Retinal pigment epithelial cell (primary cell): ENCODE measurements around the gene NLRC3.

Source experiments
- DNase-seq: peaks from one replicate; pipeline ENCODE4 v3.0.0-alpha.2; 2010; ENCODE audit warnings: low read depth
- H3K4me3 ChIP-seq: 2 replicates; pipeline ENCODE4 v1.5.1; 2011; ENCODE audit warnings: mild to moderate bottlenecking, low read length, control low read depth, moderate library complexity
- CTCF ChIP-seq: conservative IDR thresholded peaks from 2 replicates; pipeline ENCODE4 v1.5.1; 2011; ENCODE audit warnings: low read depth, low read length, control low read depth, inconsistent platforms

The NLRC3 gene

GRCh38 chr16:3580251-3580651 is 3.0 kb upstream of the NLRC3 start:
- H3K4me3 ChIP-seq: no peak overlapping the region
- TF ChIP-seq CTCF: no peak
- no peak for DNase-seq

DNA sequence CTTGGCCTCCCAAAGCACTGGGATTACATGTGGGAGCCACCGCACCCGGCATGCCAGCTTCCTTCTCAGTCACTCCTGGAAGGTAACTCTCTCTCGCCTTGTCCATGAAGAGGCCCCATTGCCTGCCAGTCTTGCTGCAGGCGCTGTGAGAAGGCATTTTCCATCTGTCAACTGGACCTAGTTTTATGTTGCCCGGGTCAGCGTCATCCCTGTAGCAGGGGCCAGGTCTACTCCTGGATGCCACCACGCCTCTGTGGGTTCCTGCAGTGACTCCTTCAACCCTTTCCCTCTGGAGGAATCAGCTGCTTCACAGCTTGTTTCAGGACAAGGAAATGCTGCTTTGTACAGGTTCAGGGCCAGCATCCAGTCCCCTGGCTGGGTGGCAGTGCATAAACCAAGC is 2.6 kb upstream of the NLRC3 start:
- no peak for TF ChIP-seq CTCF
- no peak for DNase-seq
- H3K4me3 ChIP-seq: no peak overlapping the region

DNA sequence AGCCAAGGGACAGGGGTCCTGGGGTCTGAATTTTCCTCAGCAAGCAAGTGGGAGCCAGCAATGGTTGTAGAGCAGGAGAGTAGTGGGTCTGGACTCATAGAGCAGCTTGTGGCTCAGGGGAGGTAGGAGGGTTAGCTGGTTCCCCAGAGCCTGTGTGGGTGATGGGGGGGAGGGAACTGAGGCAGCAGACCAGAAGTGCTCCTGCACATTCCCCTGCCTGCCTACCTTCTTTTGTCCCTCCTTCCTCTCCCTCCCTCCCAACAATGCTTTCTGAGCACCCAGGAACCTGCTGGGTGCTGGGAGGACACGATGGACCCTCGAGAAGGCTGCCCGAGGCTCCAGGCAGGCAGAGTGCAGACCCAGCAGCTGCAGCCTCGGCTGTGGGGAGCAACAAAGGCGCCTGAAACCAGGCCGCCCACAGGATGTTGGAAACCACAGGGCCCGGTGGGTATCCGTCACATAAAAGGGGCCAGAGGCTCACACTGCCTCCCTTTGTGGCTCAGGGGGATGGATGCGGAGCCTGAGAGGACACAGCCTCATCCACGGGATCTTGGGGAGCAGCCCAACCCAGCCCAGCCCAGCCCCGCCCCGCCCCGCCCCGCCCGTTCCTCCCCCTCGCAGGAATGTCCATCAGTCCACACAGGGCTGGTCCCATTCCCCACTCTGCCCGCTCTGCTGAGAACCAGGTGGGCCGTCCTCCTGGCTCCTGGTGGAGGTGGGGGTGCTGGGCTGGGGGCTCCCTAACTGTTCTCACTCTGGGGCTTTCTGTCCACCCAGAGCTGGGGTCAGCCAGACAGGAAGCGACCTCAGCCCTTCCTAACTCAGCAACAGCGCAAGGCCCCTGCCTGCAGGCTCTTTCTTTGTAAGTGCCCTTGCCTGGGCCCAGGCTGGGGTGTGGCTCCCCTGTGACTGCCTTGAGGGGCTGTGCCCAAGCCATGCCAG is 1.7 kb upstream of the NLRC3 start:
- TF ChIP-seq CTCF: no peak
- H3K4me3 ChIP-seq: no peak overlapping the region
- DNase-seq: no peak

GRCh38 chr16:3578121-3578520 is 918 bp upstream of the NLRC3 start:
- no peak for DNase-seq
- no peak overlapping the region for H3K4me3 ChIP-seq
- TF ChIP-seq CTCF: no peak

- DNase-seq: no peak
- TF ChIP-seq CTCF: no peak
- no peak overlapping the region for H3K4me3 ChIP-seq
Observed at GRCh38 chr16:3576211-3576610, 992 bp downstream of the NLRC3 start.

GRCh38 chr16:3575491-3575890 is 1.7 kb downstream of the NLRC3 start:
- TF ChIP-seq CTCF: no peak
- no peak overlapping the region for H3K4me3 ChIP-seq
- DNase-seq: no peak

DNA sequence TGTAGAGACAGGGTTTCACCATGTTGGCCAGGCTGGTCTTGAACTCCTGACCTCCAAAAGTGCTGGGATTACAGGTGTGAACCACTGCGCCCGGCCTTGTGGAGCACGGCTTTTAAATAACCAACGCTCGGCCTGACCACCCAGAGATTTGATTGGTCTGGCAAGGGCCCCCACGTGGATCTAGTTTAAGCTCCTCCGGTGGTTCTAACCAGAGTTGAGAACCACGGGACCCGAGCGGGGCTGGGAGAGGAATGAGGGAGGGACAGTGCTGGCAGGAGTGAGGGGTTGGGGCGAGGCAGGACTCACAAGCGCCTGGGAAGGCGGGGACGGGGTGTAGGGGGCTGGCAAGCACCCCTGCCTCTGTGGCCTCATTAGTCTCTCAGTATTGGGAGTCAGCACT is 3.0 kb downstream of the NLRC3 start:
- no peak overlapping the region for H3K4me3 ChIP-seq
- no peak for TF ChIP-seq CTCF
- no peak for DNase-seq
